HG02938 (cell line): ENCODE data around the gene ADGRE1.
"Not testable (repeated sequence)": the region's sequence is repeated elsewhere in the genome, so short reads cannot be mapped to it uniquely, and the experiment has no call there.

Source experiments
- ATAC-seq: cut with Tn5 transposase; IDR thresholded peaks from one replicate; pipeline ENCODE4 v1.9.1; 2021; ENCODE audit warnings: mild to moderate bottlenecking, moderate library complexity; ENCODE audit not compliant: unreplicated experiment

The ADGRE1 gene

GRCh38 chr19:6887316-6887715, at the start of gene ADGRE1:
ADGRE1 (plus strand) TSS chr19:6887579; CDS start chr19:6887609, 30 bp downstream.
- ATAC-seq = no peak

- ATAC-seq = no peak
These were observed 49.2 kb upstream of the ADGRE1 start for GRCh38 chr19:6838062-6838655.

GRCh38 chr19:6842871-6843607, 44.3 kb upstream of the ADGRE1 start:
- no peak for ATAC-seq

GRCh38 chr19:6847828-6848200, 39.6 kb upstream of the ADGRE1 start:
- no peak for ATAC-seq

GRCh38 chr19:6848986-6849385, 38.4 kb upstream of the ADGRE1 start:
- no peak for ATAC-seq

- no peak for ATAC-seq
These were observed 37.5 kb upstream of the ADGRE1 start for GRCh38 chr19:6849876-6850275.

- ATAC-seq = no peak
These were observed 36.0 kb upstream of the ADGRE1 start for GRCh38 chr19:6851359-6851758.

- no peak for ATAC-seq
These were observed 35.4 kb upstream of the ADGRE1 start for GRCh38 chr19:6852001-6852400.

- ATAC-seq = no peak
These were observed 33.5 kb upstream of the ADGRE1 start for GRCh38 chr19:6853868-6854267.

GRCh38 chr19:6854758-6855157, 32.6 kb upstream of the ADGRE1 start:
- ATAC-seq = no peak

GRCh38 chr19:6856749-6857372, 30.5 kb upstream of the ADGRE1 start:
- ATAC-seq = no peak

GRCh38 chr19:6861683-6862286, 25.6 kb upstream of the ADGRE1 start:
- ATAC-seq = no peak

GRCh38 chr19:6862673-6863078, 24.7 kb upstream of the ADGRE1 start:
- ATAC-seq = no peak

GRCh38 chr19:6864325-6864940, 22.9 kb upstream of the ADGRE1 start:
- no peak for ATAC-seq

- no peak for ATAC-seq
These were observed 21.5 kb upstream of the ADGRE1 start for GRCh38 chr19:6865849-6866248.

- no peak for ATAC-seq
These were observed 20.6 kb upstream of the ADGRE1 start for GRCh38 chr19:6866741-6867151.

GRCh38 chr19:6868351-6868750, 19.0 kb upstream of the ADGRE1 start:
- ATAC-seq = no peak

GRCh38 chr19:6869151-6869882, 18.1 kb upstream of the ADGRE1 start:
- not testable (repeated sequence) for ATAC-seq

- no peak for ATAC-seq
These were observed 13.5 kb upstream of the ADGRE1 start for GRCh38 chr19:6873708-6874431.

- no peak for ATAC-seq
These were observed 12.2 kb upstream of the ADGRE1 start for GRCh38 chr19:6875218-6875617.
